ENCODE measurements around the gene DNAI7. TPM values are rescaled to one million over a fixed set of nuclear protein-coding genes. Genes with fewer than 3 reads are reported as not detected.

DNAI7 gene
- total and polyA plus RNA-seq, 2 of the 8 experiments (the other 6 are each of a cell fraction or from before 2014, with no cell fraction given) = 0.12 to 0.28 TPM

GRCh38 chr12:25190793-25191192 lies 4.2 kb downstream of the DNAI7 start:
- H4K20me1 ChIP-seq (replicated peaks in 1 of 2; ENCODE audit: control insufficient read depth in 1 of 2, insufficient read depth in 2 of 2, low read length in 2 of 2) = no peaks in the 10 kb centered on the region
- DNase-seq (ENCODE audit: low read depth in 1 of 2, low spot score in 2 of 2) = no peak
- H3K56ac ChIP-seq (replicated peaks; ENCODE audit: insufficient read length, low read depth, low read length) = no peak overlapping the region
- no peak overlapping the region for H4K5ac ChIP-seq (ENCODE audit: insufficient read length, low read depth, low read length)
- H3K4me2 ChIP-seq (ENCODE audit: insufficient read depth in 1 of 2, low read depth in 2 of 2, low read length in 2 of 2) = no peak overlapping the region
- no peak overlapping the region for H3K4ac ChIP-seq (replicated peaks; ENCODE audit: insufficient read length, low read depth, low read length)
- no peak overlapping the region for H3K27ac ChIP-seq (ENCODE audit: low read depth, low read length)
- H3K18ac ChIP-seq (ENCODE audit: extremely low read depth, low read length) = no peak overlapping the region
- FAIRE-seq = no peak
- no peak overlapping the region for H3K23ac ChIP-seq (ENCODE audit: insufficient read length)
- TF ChIP-seq SP1 (IDR thresholded peaks at IDR 0.05; ENCODE audit: low read depth, low read length) = no peak
- TF ChIP-seq TCF12 (IDR thresholded peaks at IDR 0.05; ENCODE audit: low read depth, low read length) = no peak
- no peak for TF ChIP-seq GABPA (IDR thresholded peaks at IDR 0.05; ENCODE audit: borderline replicate concordance, insufficient read depth, low read length)
- no peak for TF ChIP-seq SIRT6 (IDR thresholded peaks at IDR 0.05; ENCODE audit: low read length)
- TF ChIP-seq ATF2 (IDR thresholded peaks at IDR 0.05; ENCODE audit: low read length) = no peak
- TF ChIP-seq POU5F1 (IDR thresholded peaks at IDR 0.05; ENCODE audit: low read depth, low read length) = no peak
- no peak for TF ChIP-seq TEAD4 (IDR thresholded peaks at IDR 0.05; ENCODE audit: low read depth, low read length)
- no peak for TF ChIP-seq RAD21 (IDR thresholded peaks at IDR 0.05 in 1 of 2, conservative IDR thresholded peaks at IDR 0.05 in 1 of 2; ENCODE audit: low read depth in 2 of 2, low read length in 2 of 2)
- TF ChIP-seq POLR2AphosphoS5 (IDR thresholded peaks at IDR 0.05; ENCODE audit: low read depth, low read length) = no peak
- no peak for TF ChIP-seq NANOG (IDR thresholded peaks at IDR 0.05; ENCODE audit: insufficient read depth, low read depth, low read length, poor library complexity, severe bottlenecking)
- TF ChIP-seq RXRA (IDR thresholded peaks at IDR 0.05; ENCODE audit: insufficient read depth, low read depth, low read length) = no peak
- TF ChIP-seq CHD2 (IDR thresholded peaks at IDR 0.05; ENCODE audit: low read length) = no peak
- no peaks in the 10 kb centered on the region for H3K23me2 ChIP-seq (ENCODE audit: low read depth, low read length)
- no peak overlapping the region for H2AK5ac ChIP-seq (ENCODE audit: low read depth, low read length)
- H3K27me3 ChIP-seq (replicated peaks in 1 of 4; ENCODE audit: control insufficient read depth in 3 of 4, extremely low read depth in 1 of 4, insufficient read depth in 3 of 4, low read length in 3 of 4) = no peaks in the 10 kb centered on the region
- no peaks in the 10 kb centered on the region for H3K36me3 ChIP-seq (ENCODE audit: control insufficient read depth in 2 of 4, insufficient read depth in 4 of 4, low read length in 3 of 4)
- no peak overlapping the region for H2BK15ac ChIP-seq (ENCODE audit: low read length)
- ChIA-PET POLR2A (ENCODE audit: partially characterized antibody) (no interaction called here), CTCF (ENCODE audit: partially characterized antibody) (no interaction called here)
- H2AFZ ChIP-seq (ENCODE audit: low read length) = no peak overlapping the region
- no peaks in the 10 kb centered on the region for H3K79me1 ChIP-seq (ENCODE audit: low read depth, low read length)
- WGBS, 2 experiments (ENCODE audit: extremely low coverage in 1 of 2, insufficient coverage in 1 of 2, insufficient read length in 1 of 2, insufficient replicate concordance in 2 of 2, low coverage in 1 of 2, low lambda C conversion rate in 2 of 2, missing lambda C conversion rate in 1 of 2) = 86% methylated on average over 6 of the region's 6 CpGs; no CpG with 5 or more reads in 1 of the 2 experiments
- H3K4me3 ChIP-seq (ENCODE audit: extremely low read depth in 1 of 4, insufficient read depth in 2 of 4, low read depth in 3 of 4, low read length in 4 of 4) = no peak overlapping the region
- no peak overlapping the region for H2BK20ac ChIP-seq (ENCODE audit: low read length)
- no peaks in the 10 kb centered on the region for H3K79me2 ChIP-seq (ENCODE audit: control insufficient read depth in 1 of 2, insufficient read depth in 2 of 2, low read length in 2 of 2)
- no peak overlapping the region for H3K9ac ChIP-seq (replicated peaks in 1 of 4; ENCODE audit: extremely low read depth in 1 of 4, low read depth in 3 of 4, low read length in 3 of 4)
- peaks cover 0 to under 1% (median 0%) of the 10 kb centered on the region in 4 experiments; a peak in 1 of 7 replicates for H3K4me1 ChIP-seq (replicated peaks in 1 of 4; ENCODE audit: control insufficient read depth in 3 of 4, insufficient read depth in 4 of 4, low read length in 3 of 4)
- no peak overlapping the region for H2BK120ac ChIP-seq (replicated peaks; ENCODE audit: low read depth, low read length)
- no peak overlapping the region for H3K14ac ChIP-seq (ENCODE audit: insufficient read length)
- no peak overlapping the region for H4K91ac ChIP-seq (replicated peaks; ENCODE audit: insufficient read length, low read length)
- no peak overlapping the region for H4K8ac ChIP-seq (ENCODE audit: extremely low read depth, insufficient read depth, low read length)
- no peaks in the 10 kb centered on the region for H3K9me3 ChIP-seq (ENCODE audit: insufficient read depth in 2 of 2, low read depth in 1 of 2, low read length in 1 of 2)
- no peak overlapping the region for H2BK12ac ChIP-seq (ENCODE audit: low read depth, low read length)
- H2BK5ac ChIP-seq (ENCODE audit: low read depth, low read length) = no peak overlapping the region
